H7 (cell line): ENCODE results near the gene PKP3. TPM values are rescaled to one million over a fixed set of nuclear protein-coding genes. Genes with fewer than 3 reads are reported as not detected.
"Not testable (repeated sequence)": the region's sequence is repeated elsewhere in the genome, so short reads cannot be mapped to it uniquely, and the experiment has no call there.

ENCODE experiments used
- DNase-seq: peaks from one replicate; pipeline ENCODE4 v3.0.0; 2012
- H3K27me3 ChIP-seq: 2 replicates; pipeline ENCODE4 v1.6.0; 2011; ENCODE audit warnings: mild to moderate bottlenecking, low read length; ENCODE audit not compliant: control insufficient read depth, insufficient read depth
- H3K36me3 ChIP-seq: replicated peaks from 2 replicates; pipeline ENCODE4 v1.5.1; 2011; ENCODE audit warnings: low read length; ENCODE audit not compliant: control insufficient read depth, insufficient read depth
- H3K4me3 ChIP-seq: 2 replicates; pipeline ENCODE4 v1.5.1; 2011; ENCODE audit warnings: low read depth, mild to moderate bottlenecking, control low read depth, low read length, moderate library complexity; ENCODE audit not compliant: insufficient read depth
- total RNA-seq: library from RNA; depleted of rRNA; stranded (reverse); fragments of >200 nt; shearing (Covaris generic); gene quantifications from 2 replicates; pipeline ENCODE4 v1.2.3, GENCODE V29; 2014

The PKP3 gene
- total RNA-seq, 1 experiment from 2014 or later, result 2.1 TPM

DNA sequence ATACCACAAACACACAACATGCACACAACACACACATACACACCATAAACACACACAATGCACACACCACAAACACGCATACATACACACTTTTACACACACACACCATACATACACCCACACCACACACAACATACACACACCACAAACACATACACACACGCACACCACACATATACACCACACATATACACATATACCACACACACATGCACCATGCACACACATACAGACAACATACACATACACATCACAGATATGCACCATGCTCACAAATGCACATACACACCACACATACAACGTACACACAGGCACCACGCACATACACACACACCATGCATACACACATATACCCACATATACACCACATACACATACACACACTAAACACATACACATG, 36.4 kb upstream of the PKP3 start:
- no peaks in the 10 kb centered on the region for H3K36me3 ChIP-seq
- H3K4me3 ChIP-seq, result no peak overlapping the region
- H3K27me3 ChIP-seq, result no peaks in the 10 kb centered on the region
- DNase-seq, result no peak

- H3K36me3 ChIP-seq, result no peaks in the 10 kb centered on the region
- H3K27me3 ChIP-seq, result no peaks in the 10 kb centered on the region
- peak; percentile 72 for DNase-seq
- H3K4me3 ChIP-seq, result no peak overlapping the region
Observed at GRCh38 chr11:358129-358800, 35.7 kb upstream of the PKP3 start.

DNA sequence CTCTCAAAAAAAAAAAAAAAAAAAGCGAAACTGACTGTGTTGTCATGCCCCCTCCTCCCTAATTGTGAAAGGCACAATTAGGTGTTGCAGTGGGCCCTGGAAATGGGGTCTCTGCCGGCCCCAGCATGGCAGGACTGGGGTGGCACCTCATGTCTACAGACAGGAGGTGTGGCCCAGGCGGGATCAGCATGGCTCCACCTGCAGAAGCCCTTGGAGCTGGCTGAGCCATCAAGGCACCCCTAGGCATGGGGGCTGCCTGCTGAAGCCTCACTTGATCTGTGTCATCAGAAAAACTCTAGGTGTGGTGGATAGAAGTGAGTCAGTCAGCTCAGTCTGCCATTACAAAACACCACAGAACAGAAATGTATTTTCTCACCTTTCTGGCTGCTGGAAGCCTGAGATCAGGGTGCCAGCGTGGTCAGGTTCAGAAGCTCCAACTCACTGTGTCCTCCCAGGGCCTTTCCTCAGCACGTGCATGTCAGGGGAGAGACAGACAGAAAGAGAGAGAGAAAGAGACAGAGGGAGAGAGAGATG, 34.8 kb upstream of the PKP3 start:
- Histone ChIP-seq H3K36me3 (no peaks in the 10 kb centered on the region), H3K4me3 (no peak overlapping the region), H3K27me3 (no peaks in the 10 kb centered on the region)
- DNase-seq, result peak; percentile 22

GRCh38 chr11:360326-361280, 33.4 kb upstream of the PKP3 start:
- peak; percentile 22 for DNase-seq
- Histone ChIP-seq H3K4me3 (no peak overlapping the region), H3K36me3 (no peaks in the 10 kb centered on the region), H3K27me3 (no peaks in the 10 kb centered on the region)

DNA sequence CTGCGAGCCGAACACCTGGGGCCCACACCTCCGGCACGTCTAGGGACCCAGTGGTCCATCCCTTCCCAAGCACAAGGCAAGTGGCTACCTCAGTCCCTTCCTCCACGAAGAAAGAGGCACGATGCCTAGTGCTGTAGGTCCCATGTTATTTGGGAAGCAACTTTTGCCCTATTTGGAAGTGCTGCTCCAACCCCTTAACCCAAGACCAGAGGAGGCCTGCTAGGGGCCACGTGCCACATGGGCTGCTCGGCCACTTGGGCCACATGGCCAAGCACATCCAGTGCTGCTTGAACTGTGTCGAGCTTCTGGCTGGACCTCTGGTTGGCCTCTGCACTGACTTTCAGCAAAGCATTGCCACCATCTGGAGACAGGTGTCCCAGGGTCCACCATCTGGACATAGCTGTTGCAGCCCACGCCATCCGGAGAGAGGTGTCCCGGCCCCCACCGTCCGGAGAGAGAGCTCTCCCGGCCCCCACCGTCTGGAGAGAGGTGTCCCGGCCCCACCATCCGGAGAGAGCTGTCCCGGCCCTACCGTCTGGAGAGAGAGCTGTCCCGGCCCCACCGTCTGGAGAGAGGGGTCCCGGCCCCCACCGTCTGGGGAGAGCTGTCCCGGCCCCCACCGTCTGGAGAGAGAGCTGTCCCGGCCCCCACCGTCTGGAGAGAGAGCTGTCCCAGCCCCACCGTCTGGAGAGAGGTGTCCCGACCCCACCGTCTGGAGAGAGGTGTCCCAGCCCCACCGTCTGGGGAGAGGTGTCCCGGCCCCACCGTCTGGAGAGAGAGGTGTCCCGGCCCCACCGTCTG, 31.2 kb upstream of the PKP3 start:
- DNase-seq, result peak; percentile 39
- Histone ChIP-seq H3K36me3 (no peaks in the 10 kb centered on the region), H3K27me3 (no peaks in the 10 kb centered on the region), H3K4me3 (no peak overlapping the region)

- H3K27me3 ChIP-seq, H3K36me3 ChIP-seq, H3K4me3 ChIP-seq: not testable (repeated sequence)
- DNase-seq, result peak; percentile 46
Observed at GRCh38 chr11:363443-363805, 30.6 kb upstream of the PKP3 start.

- Histone ChIP-seq H3K27me3 (no peaks in the 10 kb centered on the region; the same call in 1 of the 2 replicates), H3K4me3 (no peak overlapping the region), H3K36me3 (no peaks in the 10 kb centered on the region)
- DNase-seq, result peak; percentile 95
Observed at GRCh38 chr11:363948-364761, 29.9 kb upstream of the PKP3 start.

GRCh38 chr11:364991-365725, 28.9 kb upstream of the PKP3 start:
- Histone ChIP-seq H3K27me3 (no peaks in the 10 kb centered on the region; the same call in 1 of the 2 replicates), H3K36me3 (no peaks in the 10 kb centered on the region)

DNA sequence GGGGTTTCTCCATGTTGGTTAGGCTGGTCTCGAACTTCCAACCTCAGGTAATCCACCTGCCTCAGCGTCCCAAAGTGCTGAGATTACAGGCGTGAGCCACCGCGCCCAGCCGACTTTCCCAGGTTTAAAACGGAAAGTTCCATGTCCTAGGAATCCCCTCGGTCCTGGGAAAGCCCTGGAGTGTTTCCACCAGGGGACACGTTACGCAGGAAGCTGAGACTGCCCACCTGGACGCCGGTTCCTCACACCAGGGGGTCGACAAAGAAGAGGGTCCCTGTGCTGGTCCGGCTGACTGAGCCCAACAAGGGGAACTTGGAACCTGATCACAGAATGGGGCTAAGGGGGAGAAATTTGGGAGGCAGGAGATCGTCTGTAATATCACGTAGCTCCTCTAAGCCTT, 28.2 kb upstream of the PKP3 start:
- Histone ChIP-seq H3K27me3 (no peaks in the 10 kb centered on the region; the same call in 1 of the 2 replicates), H3K36me3 (no peaks in the 10 kb centered on the region), H3K4me3 (no peak overlapping the region)
- DNase-seq, result no peak

More at GRCh38 chr11:364991-365725, 28.9 kb upstream of the PKP3 start:
- DNase-seq, result peak; percentile 50
- H3K4me3 ChIP-seq, result no peak overlapping the region

GRCh38 chr11:367956-368413, 26.0 kb upstream of the PKP3 start:
- peak; percentile 82 for DNase-seq
- Histone ChIP-seq H3K27me3 (no peaks in the 10 kb centered on the region; the same call in 1 of the 2 replicates), H3K4me3 (peak overlapping the region; percentile 47), H3K36me3 (no peaks in the 10 kb centered on the region)

DNA sequence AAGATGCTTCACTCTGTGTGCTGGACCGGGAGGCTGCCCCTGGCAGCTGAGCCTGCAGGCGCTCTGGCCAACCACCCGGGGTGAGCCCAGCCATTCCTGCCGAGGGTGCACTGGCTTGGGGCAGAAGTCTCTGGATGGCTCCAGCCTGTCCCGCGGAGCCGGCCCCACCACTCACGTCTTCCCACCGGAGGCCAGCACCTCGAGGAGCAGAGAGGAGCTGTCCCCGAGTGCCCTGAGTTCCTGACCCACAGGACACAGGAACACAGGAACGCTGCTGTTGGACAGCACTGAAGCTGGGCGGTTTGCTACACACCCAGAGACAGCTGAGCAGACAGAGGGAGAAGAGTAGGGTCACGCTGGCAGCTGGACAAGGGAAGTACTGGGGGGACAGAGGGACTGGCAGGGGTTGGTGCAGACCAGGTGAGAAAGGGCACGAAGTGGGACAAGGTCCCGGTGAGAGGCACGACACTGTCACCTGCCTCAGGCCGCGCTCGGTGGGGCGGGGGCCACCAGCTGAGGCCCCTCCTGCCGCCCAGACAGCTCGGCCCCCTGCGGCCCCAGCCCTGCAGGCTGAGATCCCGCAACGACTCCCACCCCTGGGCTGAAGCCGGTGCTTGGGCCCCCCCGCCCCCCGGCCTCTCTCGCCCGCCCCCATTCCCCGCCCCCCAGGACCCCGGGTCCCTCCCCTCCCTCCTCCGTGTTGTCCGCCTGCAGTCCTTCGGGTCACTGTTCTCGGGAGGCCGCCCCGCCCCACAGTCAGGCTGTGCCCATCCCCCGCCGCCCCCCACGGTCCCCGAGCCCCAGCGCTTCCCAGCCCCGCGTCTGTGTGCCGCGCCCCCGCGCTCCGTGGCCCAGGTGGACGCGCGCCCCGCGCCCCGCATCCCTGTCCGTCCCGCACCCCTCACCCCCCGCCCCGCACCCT, 25.3 kb upstream of the PKP3 start:
- peaks cover 2% of the 10 kb centered on the region for H3K36me3 ChIP-seq
- no peaks in the 10 kb centered on the region; the same call in 1 of the 2 replicates for H3K27me3 ChIP-seq
- H3K4me3 ChIP-seq, result peak overlapping the region; percentile 47
- DNase-seq, result peak; percentile 94

DNA sequence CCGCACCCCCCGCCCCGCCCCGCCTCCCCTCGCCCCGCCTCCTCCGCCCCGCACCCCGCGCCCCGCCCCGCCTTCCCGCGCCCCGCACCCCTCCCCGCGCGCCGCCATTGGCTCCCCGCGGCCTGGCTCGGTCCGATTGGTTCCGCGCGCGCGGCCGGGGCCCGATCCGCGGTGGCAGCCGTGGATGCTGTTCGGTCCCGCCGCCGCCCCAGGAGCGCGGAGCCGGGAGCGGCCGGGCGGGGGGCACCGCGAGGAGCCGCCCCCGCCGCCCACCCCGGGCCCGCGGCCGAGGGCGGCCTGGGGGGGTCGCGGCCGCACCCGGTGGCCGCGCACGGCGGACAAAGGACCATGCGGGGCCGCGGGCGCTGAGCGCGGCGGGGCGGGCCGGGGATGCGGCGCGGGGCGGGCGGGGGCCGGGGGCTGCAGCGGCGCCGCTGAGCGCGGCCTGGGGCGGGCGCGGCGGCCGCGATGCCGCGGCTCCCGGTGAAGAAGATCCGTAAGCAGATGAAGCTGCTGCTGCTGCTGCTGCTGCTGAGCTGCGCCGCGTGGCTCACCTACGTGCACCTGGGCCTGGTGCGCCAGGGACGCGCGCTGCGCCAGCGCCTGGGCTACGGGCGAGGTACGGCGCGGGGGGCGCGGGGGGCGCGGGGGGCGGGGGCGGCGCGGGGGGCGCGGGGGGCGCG, 24.5 kb upstream of the PKP3 start, which contains the start of gene B4GALNT4:
Gene B4GALNT4 (plus strand): TSS at position 164 of the 683 bp plus-strand sequence. CDS start 305 bp downstream, at position 469.
- DNase-seq, result peak; percentile 96
- Histone ChIP-seq H3K4me3 (peak within 1 kb of the TSS; percentile 57), H3K36me3 (peaks cover 2% of the 10 kb centered on the region), H3K27me3 (no peaks in the 10 kb centered on the region; the same call in 1 of the 2 replicates)
